Sigmoid colon (tissue), 7 donors: ENCODE measurements around the gene IL15. TPM values are rescaled to one million over a fixed set of nuclear protein-coding genes. Genes with fewer than 3 reads are reported as not detected.

ENCODE experiments used
- DNase-seq: peaks from one replicate; pipeline ENCODE4 v3.0.0-alpha.2; 2019
- H3K27ac ChIP-seq, 4 donors: fragments of 200-600 bp; sonication (generic); one replicate each; pipeline ENCODE4 v1.5.1; 2016 to 2019; ENCODE audit warnings: mild to moderate bottlenecking in 1 of 4
- H3K27me3 ChIP-seq, 3 donors: fragments of 200-600 bp; sonication (generic); one replicate each; pipeline ENCODE4 v1.5.1; 2019; ENCODE audit warnings: mild to moderate bottlenecking in 1 of 3
- H3K36me3 ChIP-seq, 4 donors: fragments of 200-600 bp; sonication (generic); one replicate each; pipeline ENCODE4 v1.5.1; 2016 to 2019
- H3K4me1 ChIP-seq, 4 donors: fragments of 200-600 bp; sonication (generic); one replicate each; pipeline ENCODE4 v1.5.1; 2017 to 2019
- H3K4me3 ChIP-seq, 4 donors: fragments of 200-600 bp; sonication (generic); one replicate each; pipeline ENCODE4 v1.5.1; 2017 to 2019; ENCODE audit warnings: mild to moderate bottlenecking in 2 of 4, moderate library complexity in 1 of 4
- H3K9me3 ChIP-seq, 4 donors: fragments of 200-600 bp in 3 of 4; sonication (generic) in 3 of 4; one replicate each; pipeline versions ENCODE4 v1.5.1 to v1.6.1; 2013 to 2019
- EP300 ChIP-seq, 4 donors: sonication (generic); formaldehyde crosslinking; IDR thresholded peaks; one replicate each; pipeline ENCODE4 v1.6.1; 2017; ENCODE audit warnings: antibody characterized with exemption in 4 of 4
- POLR2A ChIP-seq, 2 donors: fragments of 450-650 bp; IDR thresholded peaks; one replicate each; pipeline ENCODE4 v1.6.1; 2016; ENCODE audit warnings: antibody characterized with exemption in 2 of 2, mild to moderate bottlenecking in 2 of 2, moderate library complexity in 2 of 2
- POLR2AphosphoS5 ChIP-seq, 4 donors: sonication (generic); formaldehyde crosslinking; IDR thresholded peaks; one replicate each; pipeline ENCODE4 v1.6.1; 2017; ENCODE audit warnings: antibody characterized with exemption in 4 of 4
- WGBS, 2 donors: extraction: QIAGEN DNeasy Blood & Tissue Kit; methylation state at CpG; one replicate each; pipeline ENCODE4 v1.1.7; 2013; 5-methylcytosine and 5-hydroxymethylcytosine counted together
- intact Hi-C: fragments of 100-400 bp; cut with DNase I; formaldehyde crosslinking; loops from one replicate; pipeline ENCODE4 v1.15.1; 2023
- polyA plus RNA-seq, 3 donors: library from polyadenylated mRNA; stranded (reverse); fragments of 200-250 nt; gene quantifications; one replicate each; pipeline ENCODE4 v1.2.3, GENCODE V29; 2013
- total RNA-seq, 4 donors: library from RNA; depleted of rRNA; stranded (reverse); fragments of >200 nt; gene quantifications; one replicate each; pipeline ENCODE4 v1.1.0, GENCODE V29; 2016
- TF ChIP-seq, protein P1 (sequence below), 4 experiments: fragments of 450-650 bp in 3 of 4; fragments of 200-600 bp in 1 of 4; IDR thresholded peaks; one replicate each; pipeline ENCODE4 v1.5.1; 2016 to 2019; ENCODE audit warnings: antibody characterized with exemption in 4 of 4, mild to moderate bottlenecking in 3 of 4, moderate library complexity in 2 of 4
- donor health status: healthy with polysubstance abuse.
- donor health status: Bipolar disorder and iron deficiency.
- donor health status: healthy.

The IL15 gene
- total and polyA plus RNA-seq, 7 donors = 5.9 to 16.1 (median 6.5) TPM

DNA sequence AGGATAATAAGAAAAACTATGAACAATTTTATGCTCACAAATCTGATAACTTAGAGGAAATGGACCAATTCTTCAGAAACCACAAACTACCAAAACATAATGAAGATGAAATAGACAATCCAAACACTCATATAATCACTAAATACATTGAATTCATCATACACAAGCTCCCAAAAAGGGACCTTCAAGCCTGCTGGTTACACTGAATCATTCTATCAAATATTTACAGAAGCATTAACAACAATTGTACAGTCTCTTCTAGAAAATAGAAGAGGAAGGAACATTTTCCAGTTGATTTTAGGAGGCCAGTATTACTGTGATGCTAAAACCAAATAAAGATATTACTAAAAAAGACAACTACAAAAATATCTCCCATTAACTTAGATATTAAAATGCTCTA is 88.3 kb downstream of the IL15 start:
- no peak overlapping the region for H3K4me3 ChIP-seq
- no peaks in the 10 kb centered on the region for H3K27me3 ChIP-seq
- no peaks in the 10 kb centered on the region for H3K9me3 ChIP-seq
- no peaks in the 10 kb centered on the region for H3K4me1 ChIP-seq
- TF ChIP-seq POLR2A (IDR thresholded peaks at IDR 0.05) (no peak), EP300 (IDR thresholded peaks at IDR 0.05) (no peak), POLR2AphosphoS5 (IDR thresholded peaks at IDR 0.05) (no peak)
- TF ChIP-seq, protein P1, sequence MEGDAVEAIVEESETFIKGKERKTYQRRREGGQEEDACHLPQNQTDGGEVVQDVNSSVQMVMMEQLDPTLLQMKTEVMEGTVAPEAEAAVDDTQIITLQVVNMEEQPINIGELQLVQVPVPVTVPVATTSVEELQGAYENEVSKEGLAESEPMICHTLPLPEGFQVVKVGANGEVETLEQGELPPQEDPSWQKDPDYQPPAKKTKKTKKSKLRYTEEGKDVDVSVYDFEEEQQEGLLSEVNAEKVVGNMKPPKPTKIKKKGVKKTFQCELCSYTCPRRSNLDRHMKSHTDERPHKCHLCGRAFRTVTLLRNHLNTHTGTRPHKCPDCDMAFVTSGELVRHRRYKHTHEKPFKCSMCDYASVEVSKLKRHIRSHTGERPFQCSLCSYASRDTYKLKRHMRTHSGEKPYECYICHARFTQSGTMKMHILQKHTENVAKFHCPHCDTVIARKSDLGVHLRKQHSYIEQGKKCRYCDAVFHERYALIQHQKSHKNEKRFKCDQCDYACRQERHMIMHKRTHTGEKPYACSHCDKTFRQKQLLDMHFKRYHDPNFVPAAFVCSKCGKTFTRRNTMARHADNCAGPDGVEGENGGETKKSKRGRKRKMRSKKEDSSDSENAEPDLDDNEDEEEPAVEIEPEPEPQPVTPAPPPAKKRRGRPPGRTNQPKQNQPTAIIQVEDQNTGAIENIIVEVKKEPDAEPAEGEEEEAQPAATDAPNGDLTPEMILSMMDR (IDR thresholded peaks at IDR 0.05) = no peak
- DNase-seq = no peak
- H3K27ac ChIP-seq = no peak overlapping the region
- H3K36me3 ChIP-seq = peaks cover 0 to 18% (median 0%) of the 10 kb centered on the region in 4 donors
- intact Hi-C loops = no loop called here

DNA sequence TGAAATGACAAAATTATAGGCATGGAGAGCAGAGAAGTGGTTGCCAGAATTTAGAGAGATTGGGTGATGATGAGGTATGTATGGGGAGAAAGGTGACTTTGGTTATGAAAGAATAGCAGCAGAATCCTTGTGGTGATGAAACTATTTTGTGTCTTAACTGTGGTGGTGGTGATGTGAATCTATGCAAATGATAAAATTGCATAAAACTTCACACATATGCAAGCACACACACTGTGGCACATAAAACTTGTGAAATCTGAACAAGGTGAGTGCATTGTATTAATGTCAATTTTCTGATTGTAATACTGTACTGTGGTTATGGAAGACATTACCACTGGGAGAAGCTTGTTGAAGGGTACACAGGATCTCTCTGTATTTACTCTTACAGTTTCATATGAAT is 91.0 kb downstream of the IL15 start:
- peaks cover 0 to 28% (median 0%) of the 10 kb centered on the region in 4 donors for H3K36me3 ChIP-seq
- H3K27ac ChIP-seq = no peak overlapping the region
- intact Hi-C loops = no loop called here
- no peaks in the 10 kb centered on the region for H3K27me3 ChIP-seq
- no peak for DNase-seq
- H3K9me3 ChIP-seq = no peaks in the 10 kb centered on the region
- TF ChIP-seq, protein P1 (IDR thresholded peaks at IDR 0.05) = no peak
- TF ChIP-seq EP300 (IDR thresholded peaks at IDR 0.05) (no peak), POLR2A (IDR thresholded peaks at IDR 0.05) (no peak), POLR2AphosphoS5 (IDR thresholded peaks at IDR 0.05) (no peak)
- H3K4me1 ChIP-seq = no peaks in the 10 kb centered on the region
- H3K4me3 ChIP-seq = no peak overlapping the region

DNA sequence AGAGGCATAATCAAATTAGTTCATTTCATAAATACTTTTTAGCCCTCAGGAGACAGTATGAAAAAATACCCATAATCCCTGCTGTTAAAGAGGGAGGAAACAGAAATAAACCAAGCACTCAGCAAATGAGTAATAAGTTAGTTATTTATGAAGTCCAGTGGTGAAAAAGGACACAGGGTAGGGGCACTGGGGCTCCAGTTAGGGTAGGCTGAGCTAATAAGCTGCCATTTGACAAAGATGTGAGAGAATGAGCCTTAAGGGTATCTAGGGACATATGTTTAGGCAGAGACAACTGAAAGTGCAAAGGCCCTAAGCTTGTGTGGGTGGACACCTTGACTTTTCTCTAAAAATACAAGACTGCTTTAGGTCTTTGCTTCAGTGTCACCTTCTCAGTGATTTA is 94.4 kb downstream of the IL15 start:
- no peaks in the 10 kb centered on the region for H3K9me3 ChIP-seq
- TF ChIP-seq EP300 (IDR thresholded peaks at IDR 0.05) (no peak), POLR2AphosphoS5 (IDR thresholded peaks at IDR 0.05) (no peak), POLR2A (IDR thresholded peaks at IDR 0.05) (no peak)
- TF ChIP-seq, protein P1 (IDR thresholded peaks at IDR 0.05) = no peak
- DNase-seq = no peak
- no peaks in the 10 kb centered on the region for H3K27me3 ChIP-seq
- H3K36me3 ChIP-seq = peaks cover 0 to 39% (median 0%) of the 10 kb centered on the region in 4 donors
- intact Hi-C loops = no loop called here
- no peaks in the 10 kb centered on the region for H3K4me1 ChIP-seq
- H3K4me3 ChIP-seq = no peak overlapping the region
- no peak overlapping the region for H3K27ac ChIP-seq

DNA sequence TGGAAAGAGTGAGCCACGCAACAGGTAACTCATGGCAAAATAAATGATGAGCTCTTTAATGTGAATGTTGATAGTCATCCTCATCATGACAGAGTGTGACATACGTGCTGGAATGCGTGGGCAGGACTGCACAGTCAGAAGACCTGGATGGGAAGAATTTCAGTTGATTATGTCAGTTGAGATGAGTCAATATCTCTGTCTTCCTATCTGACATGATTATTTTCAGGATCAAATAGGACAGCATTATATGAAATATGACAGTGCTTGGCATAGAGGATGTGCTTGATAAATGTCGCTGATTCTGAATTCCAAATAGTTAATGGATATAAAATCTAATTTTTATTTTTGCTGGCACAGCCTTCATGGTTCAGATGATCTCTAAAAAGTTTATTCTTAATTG is 95.1 kb downstream of the IL15 start:
- no peaks in the 10 kb centered on the region for H3K27me3 ChIP-seq
- no peaks in the 10 kb centered on the region for H3K4me1 ChIP-seq
- peaks cover 0 to 39% (median 0%) of the 10 kb centered on the region in 4 donors for H3K36me3 ChIP-seq
- WGBS, 2 donors = 93 to 95% methylated on average over 4 of the region's 4 CpGs
- intact Hi-C loops = no loop called here
- no peak for DNase-seq
- no peaks in the 10 kb centered on the region for H3K9me3 ChIP-seq
- H3K27ac ChIP-seq = no peak overlapping the region
- no peak for TF ChIP-seq POLR2A (IDR thresholded peaks at IDR 0.05)
- TF ChIP-seq EP300 (IDR thresholded peaks at IDR 0.05) = no peak
- TF ChIP-seq, protein P1 (IDR thresholded peaks at IDR 0.05) = no peak
- no peak for TF ChIP-seq POLR2AphosphoS5 (IDR thresholded peaks at IDR 0.05)
- no peak overlapping the region for H3K4me3 ChIP-seq

DNA sequence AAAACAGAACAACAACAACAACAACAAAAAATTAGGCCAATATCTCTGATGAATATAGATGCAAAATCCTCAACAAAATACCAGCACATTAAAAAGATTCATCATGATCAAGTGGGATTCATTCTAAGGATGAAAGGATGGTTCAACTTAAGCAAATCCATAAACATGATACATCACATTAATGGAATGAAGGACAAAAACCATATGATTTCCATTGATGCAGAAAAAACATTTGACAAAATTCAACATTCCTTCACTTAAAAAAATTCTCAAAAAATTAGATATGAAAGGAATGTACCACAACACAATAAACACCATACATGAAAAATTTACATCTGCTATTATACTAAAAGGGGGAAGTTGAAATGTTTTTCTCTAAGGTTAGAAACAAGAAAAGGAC is 103.3 kb downstream of the IL15 start:
- DNase-seq = no peak
- TF ChIP-seq POLR2A (IDR thresholded peaks at IDR 0.05) (no peak), EP300 (IDR thresholded peaks at IDR 0.05) (no peak), POLR2AphosphoS5 (IDR thresholded peaks at IDR 0.05) (no peak)
- TF ChIP-seq, protein P1 (IDR thresholded peaks at IDR 0.05) = no peak
- H3K27ac ChIP-seq = no peak overlapping the region
- H3K4me3 ChIP-seq = no peak overlapping the region
- no peaks in the 10 kb centered on the region for H3K4me1 ChIP-seq
- intact Hi-C loops = no loop called here
- H3K9me3 ChIP-seq = peaks cover 0 to 7% (median 1%) of the 10 kb centered on the region in 4 donors
- no peaks in the 10 kb centered on the region for H3K27me3 ChIP-seq
- no peaks in the 10 kb centered on the region for H3K36me3 ChIP-seq
